Trophoblast cell (in vitro differentiated cells and primary cell): ENCODE results near the gene CARNS1.
A peak's percentile ranks its signal among the peaks of the same experiment; 100 is the strongest.
"Not testable (repeated sequence)": the region's sequence is repeated elsewhere in the genome, so short reads cannot be mapped to it uniquely, and the experiment has no call there.

ENCODE experiments used
- DNase-seq, 2 donors: peaks; one replicate each; pipeline ENCODE4 v3.0.0-alpha.2; 2016
- H2AFZ ChIP-seq: 2 replicates; pipeline ENCODE4 v1.6.1; 2013; ENCODE audit warnings: low read length, moderate library complexity, mild to moderate bottlenecking; ENCODE audit not compliant: insufficient read depth, poor library complexity
- H2AK5ac ChIP-seq: 2 replicates; pipeline ENCODE4 v1.6.1; 2013; ENCODE audit warnings: mild to moderate bottlenecking, low read length
- H2BK120ac ChIP-seq: 2 replicates; pipeline ENCODE4 v1.6.1; 2013; ENCODE audit warnings: low read length, mild to moderate bottlenecking, moderate library complexity; ENCODE audit not compliant: insufficient read depth, poor library complexity
- H2BK12ac ChIP-seq: 2 replicates; pipeline ENCODE4 v1.6.1; 2013; ENCODE audit warnings: mild to moderate bottlenecking, low read length, moderate library complexity
- H2BK5ac ChIP-seq: 2 replicates; pipeline ENCODE4 v1.6.1; 2013; ENCODE audit warnings: low read length, low read depth, moderate library complexity, mild to moderate bottlenecking; ENCODE audit not compliant: poor library complexity
- H3K14ac ChIP-seq: 2 replicates; pipeline ENCODE4 v1.6.1; 2013; ENCODE audit warnings: mild to moderate bottlenecking, low read length
- H3K18ac ChIP-seq: 2 replicates; pipeline ENCODE4 v1.6.1; 2013; ENCODE audit warnings: mild to moderate bottlenecking, low read length
- H3K23ac ChIP-seq: 2 replicates; pipeline ENCODE4 v1.6.1; 2013; ENCODE audit warnings: low read length
- H3K27ac ChIP-seq: 2 replicates; pipeline ENCODE4 v1.5.1; 2013; ENCODE audit warnings: low read depth, mild to moderate bottlenecking, inconsistent platforms, low read length, moderate library complexity
- H3K27me3 ChIP-seq: 2 replicates; pipeline ENCODE4 v1.6.1; 2013; ENCODE audit warnings: inconsistent platforms, mild to moderate bottlenecking, low read length, moderate library complexity; ENCODE audit not compliant: insufficient read depth
- H3K36me3 ChIP-seq, 2 experiments: 1 replicate in 1 of 2; 2 replicates in 1 of 2; pipeline ENCODE4 v1.6.1; 2013; ENCODE audit warnings: low read length in 2 of 2, mild to moderate bottlenecking in 2 of 2, moderate library complexity in 1 of 2; ENCODE audit not compliant: insufficient read depth in 2 of 2, control insufficient read depth in 1 of 2
- H3K4ac ChIP-seq: 2 replicates; pipeline ENCODE4 v1.6.1; 2013; ENCODE audit warnings: low read depth, mild to moderate bottlenecking, low read length, moderate library complexity
- H3K4me1 ChIP-seq, 2 experiments: 1 replicate in 1 of 2; 2 replicates in 1 of 2; pipeline ENCODE4 v1.6.1; 2013; ENCODE audit warnings: low read length in 2 of 2, mild to moderate bottlenecking in 2 of 2, moderate library complexity in 1 of 2; ENCODE audit not compliant: insufficient read depth in 2 of 2, control insufficient read depth in 1 of 2
- H3K4me2 ChIP-seq: 2 replicates; pipeline ENCODE4 v1.6.1; 2013; ENCODE audit warnings: inconsistent platforms, mild to moderate bottlenecking, low read length, moderate library complexity
- H3K4me3 ChIP-seq: 2 replicates; pipeline ENCODE4 v1.5.1; 2013; ENCODE audit warnings: mild to moderate bottlenecking, low read depth, low read length, inconsistent platforms
- H3K79me1 ChIP-seq: one replicate; pipeline ENCODE4 v1.6.1; 2013; ENCODE audit warnings: low read length
- H3K79me2 ChIP-seq: 2 replicates; pipeline ENCODE4 v1.6.1; 2013; ENCODE audit warnings: low read length, mild to moderate bottlenecking; ENCODE audit not compliant: control insufficient read depth, insufficient read depth, poor library complexity
- H3K9ac ChIP-seq: 2 replicates; pipeline ENCODE4 v1.6.1; 2013; ENCODE audit warnings: mild to moderate bottlenecking, low read length
- H3K9me3 ChIP-seq: 2 replicates; pipeline ENCODE4 v1.6.1; 2013; ENCODE audit warnings: low read depth, mild to moderate bottlenecking, control low read depth, inconsistent platforms, low read length; ENCODE audit not compliant: insufficient read depth
- H4K12ac ChIP-seq: 2 replicates; pipeline ENCODE4 v1.6.1; 2013; ENCODE audit warnings: low read depth, mild to moderate bottlenecking, low read length, moderate library complexity
- H4K8ac ChIP-seq: 2 replicates; pipeline ENCODE4 v1.6.1; 2013; ENCODE audit warnings: low read depth, mild to moderate bottlenecking, low read length, moderate library complexity
- H4K91ac ChIP-seq: one replicate; pipeline ENCODE4 v1.6.1; 2013; ENCODE audit warnings: low read depth, mild to moderate bottlenecking, low read length, moderate library complexity
- WGBS: extraction: QIAGEN DNeasy Blood & Tissue Kit; methylation state at CpG from one replicate; pipeline ENCODE4 v1.1.7; 2013; ENCODE audit warnings: missing lambda C conversion rate; ENCODE audit not compliant: insufficient read length, insufficient coverage; ENCODE audit errors: extremely low coverage; 5-methylcytosine and 5-hydroxymethylcytosine counted together

CARNS1 gene

DNA sequence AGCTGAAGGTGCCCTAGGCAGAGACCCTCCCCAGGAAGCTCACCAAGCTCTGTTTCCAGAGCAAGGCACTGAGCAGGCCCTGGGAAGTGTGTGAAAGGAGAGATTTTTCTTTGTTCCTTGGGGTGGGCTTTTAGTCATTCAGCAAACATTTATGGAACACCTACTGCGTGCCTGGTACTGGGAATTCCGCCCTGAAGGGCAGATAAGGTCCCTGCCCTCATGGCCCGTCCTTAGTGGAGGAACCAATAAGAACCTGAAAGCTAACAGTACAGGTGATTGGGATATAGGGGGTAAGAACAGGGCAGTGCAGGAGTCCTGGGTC lies 49.7 kb downstream of the CARNS1 start:
- Histone ChIP-seq H3K27me3 (no peaks in the 10 kb centered on the region), H3K4me3 (peak overlapping the region; percentile 84), H2BK120ac (peak overlapping the region; percentile 62), H3K9ac (peak overlapping the region; percentile 87), H3K14ac (peak overlapping the region; percentile 87), H4K12ac (peak overlapping the region; percentile 60), H4K8ac (peak overlapping the region; percentile 96), H3K79me1 (peaks cover 23% of the 10 kb centered on the region), H3K9me3 (no peaks in the 10 kb centered on the region), H3K23ac (no peak overlapping the region), H3K79me2 (peaks cover 15% of the 10 kb centered on the region), H3K4me2 (peak overlapping the region; percentile 86), H2BK5ac (peak overlapping the region; percentile 58), H3K36me3 (no peaks in the 10 kb centered on the region), H2AFZ (peak overlapping the region; percentile 5), H3K4ac (peak overlapping the region; percentile 59), H3K27ac (peak overlapping the region; percentile 75), H2BK12ac (no peak overlapping the region), H3K4me1 (peaks cover 18 to 28% of the 10 kb centered on the region in 2 experiments), H2AK5ac (peak overlapping the region; percentile 33), H4K91ac (peak overlapping the region; percentile 90), H3K18ac (peak overlapping the region; percentile 83)
- peak; percentile 94 to 96 for DNase-seq
- WGBS = no CpG with 5 or more reads among the region's 3 CpGs

DNA sequence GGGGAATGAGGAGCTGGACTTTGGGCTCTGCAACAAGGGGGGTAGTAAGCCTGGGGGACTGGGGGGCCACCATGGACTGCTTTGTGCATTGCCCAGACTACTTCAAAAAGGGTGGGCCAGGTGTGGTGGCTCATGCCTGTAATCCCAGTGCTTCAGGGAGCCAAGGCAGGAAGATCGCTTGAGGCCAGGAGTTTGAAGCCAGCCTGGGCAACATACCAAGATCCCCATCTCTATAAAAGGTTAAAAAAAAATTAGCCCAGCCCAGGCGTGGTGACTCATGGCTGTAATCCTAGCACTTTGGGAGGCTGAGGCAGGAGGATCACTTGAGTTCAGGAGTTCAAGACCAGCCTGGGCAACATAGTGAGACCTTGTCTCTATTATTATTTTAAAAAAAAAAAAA lies 50.1 kb downstream of the CARNS1 start:
- H3K36me3 ChIP-seq, H2BK12ac ChIP-seq, H3K14ac ChIP-seq, H3K27me3 ChIP-seq, H3K9ac ChIP-seq, H2BK5ac ChIP-seq, H3K18ac ChIP-seq, H2BK120ac ChIP-seq, H2AFZ ChIP-seq, H3K9me3 ChIP-seq, H3K4ac ChIP-seq, H4K12ac ChIP-seq, H3K23ac ChIP-seq: not testable (repeated sequence)
- Histone ChIP-seq H3K4me1 (peaks cover 18 to 28% of the 10 kb centered on the region in 2 experiments), H4K8ac (peak overlapping the region; percentile 46), H3K4me3 (peak overlapping the region; percentile 31), H4K91ac (peak overlapping the region; percentile 90), H3K27ac (peak overlapping the region; percentile 75), H3K79me2 (peaks cover 15% of the 10 kb centered on the region), H3K4me2 (peak overlapping the region; percentile 86), H3K79me1 (peaks cover 23% of the 10 kb centered on the region), H2AK5ac (peak overlapping the region; percentile 33)
- no CpG with 5 or more reads among the region's 2 CpGs for WGBS
- peak; percentile 92 to 93 for DNase-seq

DNA sequence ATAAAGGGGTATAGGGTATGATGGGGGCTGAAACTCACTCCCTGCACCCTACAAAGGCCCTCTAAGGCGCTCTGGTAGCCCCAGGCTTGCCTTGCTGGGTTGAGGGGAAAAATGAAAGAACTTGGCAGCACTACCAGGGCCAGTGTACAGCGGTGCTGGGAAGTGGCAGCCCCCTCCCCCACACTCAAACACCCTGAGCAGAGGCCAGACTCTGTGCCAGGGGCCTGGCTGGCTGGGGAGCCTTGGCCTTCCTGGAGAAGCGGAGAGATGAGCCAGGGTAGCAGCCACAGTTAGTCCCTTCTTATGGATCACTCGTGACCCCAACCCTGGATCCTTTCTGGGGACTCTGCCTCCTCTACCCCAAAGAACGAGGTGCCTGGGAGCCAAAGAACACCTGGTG lies 50.9 kb downstream of the CARNS1 start:
- Histone ChIP-seq H3K23ac (no peak overlapping the region), H3K79me1 (peaks cover 23% of the 10 kb centered on the region), H3K27me3 (no peaks in the 10 kb centered on the region), H3K18ac (no peak overlapping the region), H3K4ac (no peak overlapping the region), H3K4me3 (no peak overlapping the region), H3K14ac (no peak overlapping the region), H2BK5ac (no peak overlapping the region), H4K91ac (no peak overlapping the region), H4K8ac (no peak overlapping the region), H3K4me1 (peaks cover 18 to 28% of the 10 kb centered on the region in 2 experiments), H3K9ac (no peak overlapping the region), H4K12ac (no peak overlapping the region), H3K79me2 (peaks cover 15% of the 10 kb centered on the region), H3K27ac (no peak overlapping the region), H2AFZ (no peak overlapping the region), H2BK12ac (no peak overlapping the region), H2BK120ac (no peak overlapping the region), H3K4me2 (no peak overlapping the region), H2AK5ac (no peak overlapping the region), H3K36me3 (no peaks in the 10 kb centered on the region), H3K9me3 (peaks cover 2% of the 10 kb centered on the region)
- WGBS = no CpG with 5 or more reads among the region's 5 CpGs
- no peak for DNase-seq

DNA sequence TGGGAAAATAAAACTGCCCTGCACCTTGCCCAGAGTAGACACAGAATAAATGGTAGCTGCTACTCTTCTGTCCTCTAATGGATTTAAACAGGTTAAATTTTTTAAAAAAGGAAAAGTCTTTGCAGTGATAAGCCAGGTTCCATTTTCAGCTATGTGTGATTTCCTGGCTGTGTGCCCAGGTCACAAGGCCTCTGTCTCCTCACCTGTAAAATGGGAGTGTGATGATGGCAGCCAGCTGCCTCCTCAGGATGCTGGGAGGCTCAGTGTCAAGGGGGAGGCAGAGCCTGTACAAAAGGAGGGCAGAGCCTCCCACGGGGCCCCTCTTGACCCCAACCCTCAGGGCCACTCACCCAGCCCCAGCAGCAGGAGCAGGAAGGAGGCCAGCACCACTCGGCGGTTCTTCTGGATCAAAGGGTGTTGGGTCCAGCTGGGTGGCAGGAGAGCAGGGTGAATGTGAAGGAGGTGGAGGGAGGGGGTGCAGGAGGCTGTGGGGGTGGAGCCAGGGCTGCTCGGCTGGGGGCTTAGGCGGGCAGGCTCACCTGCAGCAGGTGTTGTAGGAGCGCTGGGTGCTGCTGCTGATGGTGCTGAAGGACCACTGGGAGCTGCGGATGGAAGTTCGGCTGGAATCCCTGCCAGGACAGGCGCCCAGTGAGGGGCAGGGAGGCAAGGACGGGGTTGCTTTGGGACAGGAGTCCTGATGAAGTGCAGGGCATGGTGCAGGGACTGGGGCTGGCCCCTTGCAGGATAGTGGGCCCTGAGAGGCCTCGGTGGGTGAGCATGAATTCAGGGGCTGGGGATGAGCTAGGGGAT lies 51.7 kb downstream of the CARNS1 start:
- Histone ChIP-seq H2BK12ac (no peak overlapping the region), H3K79me2 (peaks cover 15% of the 10 kb centered on the region), H2BK5ac (no peak overlapping the region), H3K27me3 (no peaks in the 10 kb centered on the region), H4K8ac (no peak overlapping the region), H4K12ac (peak overlapping the region; percentile 22), H3K4me1 (peaks cover 18 to 28% of the 10 kb centered on the region in 2 experiments), H3K4me3 (no peak overlapping the region), H2AK5ac (peak overlapping the region; percentile 27), H3K23ac (no peak overlapping the region), H3K4me2 (no peak overlapping the region), H4K91ac (no peak overlapping the region), H2AFZ (no peak overlapping the region), H3K4ac (no peak overlapping the region), H3K36me3 (no peaks in the 10 kb centered on the region), H3K79me1 (peaks cover 23% of the 10 kb centered on the region), H3K14ac (no peak overlapping the region), H3K9me3 (peaks cover 2% of the 10 kb centered on the region), H3K27ac (no peak overlapping the region), H3K18ac (no peak overlapping the region), H3K9ac (no peak overlapping the region), H2BK120ac (no peak overlapping the region)
- WGBS = no CpG with 5 or more reads among the region's 11 CpGs
- DNase-seq = no peak
